CD4-positive, alpha-beta T cell treated with Interleukin-12 subunit alpha and Interleukin-12 subunit beta, for 1 hour (primary cell): Measurements from ENCODE around the gene RXRA.

Experiments
- DNase-seq: peaks from one replicate; pipeline ENCODE4 v3.0.0-alpha.2; 2020

RXRA gene

GRCh38 chr9:134339183-134339806, 13.0 kb downstream of the RXRA start:
- no peak for DNase-seq

GRCh38 chr9:134340475-134341160, 14.4 kb downstream of the RXRA start:
- no peak for DNase-seq

- DNase-seq: no peak
Measured at GRCh38 chr9:134341306-134341705, 15.1 kb downstream of the RXRA start.

GRCh38 chr9:134341929-134342745, 15.9 kb downstream of the RXRA start:
- no peak for DNase-seq

GRCh38 chr9:134342746-134343115, 16.5 kb downstream of the RXRA start:
- DNase-seq: no peak

- DNase-seq: no peak
Measured at GRCh38 chr9:134343637-134344036, 17.4 kb downstream of the RXRA start.

GRCh38 chr9:134344068-134344799, 18.0 kb downstream of the RXRA start:
- peak; percentile 27 for DNase-seq

- DNase-seq: no peak
Measured at GRCh38 chr9:134344800-134345310, 18.6 kb downstream of the RXRA start.

GRCh38 chr9:134345737-134346136, 19.5 kb downstream of the RXRA start:
- DNase-seq: no peak

- no peak for DNase-seq
Measured at GRCh38 chr9:134346151-134346550, 19.9 kb downstream of the RXRA start.

- DNase-seq: no peak
Measured at GRCh38 chr9:134346840-134347583, 20.8 kb downstream of the RXRA start.

GRCh38 chr9:134347996-134348395, 21.7 kb downstream of the RXRA start:
- DNase-seq: no peak

- no peak for DNase-seq
Measured at GRCh38 chr9:134348404-134349155, 22.3 kb downstream of the RXRA start.

GRCh38 chr9:134349936-134350335, 23.7 kb downstream of the RXRA start:
- DNase-seq: no peak

- DNase-seq: no peak
Measured at GRCh38 chr9:134350416-134350994, 24.2 kb downstream of the RXRA start.

- DNase-seq: no peak
Measured at GRCh38 chr9:134351606-134352176, 25.4 kb downstream of the RXRA start.

GRCh38 chr9:134352247-134352933, 26.1 kb downstream of the RXRA start:
- DNase-seq: no peak

- no peak for DNase-seq
Measured at GRCh38 chr9:134353539-134353938, 27.3 kb downstream of the RXRA start.

- no peak for DNase-seq
Measured at GRCh38 chr9:134355158-134355557, 28.9 kb downstream of the RXRA start.
